Adrenal gland (tissue), 12 donors: ENCODE results near the gene SERF2. TPM values are rescaled to one million over a fixed set of nuclear protein-coding genes. Genes with fewer than 3 reads are reported as not detected.
"Not testable (repeated sequence)": the region's sequence is repeated elsewhere in the genome, so short reads cannot be mapped to it uniquely, and the experiment has no call there.

Experiments used
- DNase-seq, 7 donors: peaks; one replicate each; pipeline ENCODE4 v3.0.0-alpha.2; 2019 to 2020
- H3K27ac ChIP-seq, 5 donors: fragments of 200-600 bp; sonication (generic) in 4 of 5; 1 replicate in 3 of 5; 2 replicates in 2 of 5; pipeline versions ENCODE4 v1.5.1 to v1.8.0; 2016 to 2020; ENCODE audit warnings: mild to moderate bottlenecking in 1 of 5
- H3K27me3 ChIP-seq: fragments of 200-600 bp; 2 replicates; pipeline ENCODE4 v1.8.0; 2021
- H3K36me3 ChIP-seq, 2 donors: fragments of 200-600 bp; replicated peaks in 1 of 2; 1 replicate in 1 of 2; 2 replicates in 1 of 2; pipeline versions ENCODE4 v1.5.1 to v1.8.0; 2018 to 2022
- H3K4me1 ChIP-seq, 2 donors: fragments of 200-600 bp; replicated peaks in 1 of 2; 1 replicate in 1 of 2; 2 replicates in 1 of 2; pipeline versions ENCODE4 v1.5.1 to v1.8.0; 2018 to 2021
- H3K4me3 ChIP-seq, 4 donors: fragments of 200-600 bp; sonication (generic) in 3 of 4; one replicate each; pipeline ENCODE4 v1.5.1; 2016 to 2018
- H3K9me3 ChIP-seq, 3 donors: fragments of 200-600 bp; sonication (generic) in 1 of 3; replicated peaks in 1 of 3; 1 replicate in 2 of 3; 2 replicates in 1 of 3; pipeline versions ENCODE4 v1.5.1 to v1.8.0; 2016 to 2021
- CTCF ChIP-seq, 6 experiments: fragments of 450-650 bp in 4 of 6; fragments of 200-600 bp in 2 of 6; sonication (generic) in 1 of 6; IDR thresholded peaks; 1 replicate in 5 of 6; 2 replicates in 1 of 6; pipeline versions ENCODE4 v1.5.1 to v1.8.0; 2016 to 2021; ENCODE audit warnings: antibody characterized with exemption in 6 of 6, mild to moderate bottlenecking in 2 of 6, moderate library complexity in 1 of 6
- POLR2A ChIP-seq, 2 donors: fragments of 450-650 bp; IDR thresholded peaks; one replicate each; pipeline ENCODE4 v1.6.1; 2017; ENCODE audit warnings: antibody characterized with exemption in 2 of 2, mild to moderate bottlenecking in 2 of 2, moderate library complexity in 1 of 2
- WGBS, 4 donors: extraction: QIAGEN DNeasy Blood & Tissue Kit in 2 of 4; methylation state at CpG; one replicate each; pipeline versions ENCODE4 v1.1.5 to v1.1.7; 2013 to 2017; 5-methylcytosine and 5-hydroxymethylcytosine counted together
- intact Hi-C, 2 donors: fragments of 100-400 bp; cut with DNase I; formaldehyde crosslinking; loops; one replicate each; pipeline versions ENCODE4 v1.14.1 to v1.15.0; 2022 to 2023
- microRNA counts, 2 donors: library from miRNA; unstranded; fragments of <30 nt; microRNA quantifications; one replicate each; lab custom pipeline; 2016
- microRNA-seq, 3 donors: library from miRNA; unstranded; fragments of <30 nt; microRNA quantifications; one replicate each; pipeline ENCODE4, GENCODE V29; 2017 to 2020
- polyA plus RNA-seq, 3 donors: library from polyadenylated mRNA; stranded (reverse); fragments of 200-250 nt in 2 of 3; fragments of 350-450 nt in 1 of 3; fragmentation: Illumina TruSeq in 1 of 3; extraction: RNeasy Lipid Tissue Mini Kit (QIAGEN cat#74804) in 1 of 3; gene quantifications; one replicate each; pipeline ENCODE4 v1.2.3, GENCODE V29; 2013 to 2014
- small RNA-seq, 2 donors: library from RNA; depleted of rRNA; stranded (forward); fragments of <200 nt; gene quantifications; one replicate each; pipeline ENCODE3, GENCODE V24; 2016
- total RNA-seq, 9 donors: library from RNA; depleted of rRNA in 4 of 9; stranded (reverse); fragments of >200 nt in 4 of 9; fragments of 120-200 nt in 1 of 9; fragmentation: NEBNext Ultra II Directional in 1 of 9; extraction: Animal tissue kit (Norgen Biotek cat#: 25700) in 1 of 9; gene quantifications; one replicate each; pipeline versions ENCODE4 v1.1.0 to v1.2.4, GENCODE V29; 2013 to 2023
- donor health status: healthy with polysubstance abuse.
- donor health status: Bipolar disorder and iron deficiency.
- donor health status: DM: yes; HTN: yes; CAD: no.
- donor health status: DM: no; HTN: no; CAD: no.
- donor health status: DM: no; HTN: no; CAD: no.
- donor health status: DM: yes; HTN: yes; CAD: no.

Gene SERF2
- total and polyA plus RNA-seq, 12 donors: 897 to 5,418 (median 1,398) TPM

- H3K4me3 ChIP-seq: no peak overlapping the region
- no peak overlapping the region for H3K27ac ChIP-seq
- no peaks in the 10 kb centered on the region for H3K27me3 ChIP-seq
- H3K4me1 ChIP-seq: peaks cover 7 to 26% of the 10 kb centered on the region in 2 donors
- no peak for DNase-seq
- intact Hi-C loops: no loop called here
- H3K9me3 ChIP-seq: no peaks in the 10 kb centered on the region
- H3K36me3 ChIP-seq: no peaks in the 10 kb centered on the region
- 70 to 75% (median 73%) methylated on average over 6 of the region's 6 CpGs for WGBS, 4 donors
- TF ChIP-seq POLR2A (IDR thresholded peaks at IDR 0.05) (no peak), CTCF (IDR thresholded peaks at IDR 0.05) (no peak)
Observed at GRCh38 chr15:43828061-43828657, 36.0 kb downstream of the SERF2 start.

DNA sequence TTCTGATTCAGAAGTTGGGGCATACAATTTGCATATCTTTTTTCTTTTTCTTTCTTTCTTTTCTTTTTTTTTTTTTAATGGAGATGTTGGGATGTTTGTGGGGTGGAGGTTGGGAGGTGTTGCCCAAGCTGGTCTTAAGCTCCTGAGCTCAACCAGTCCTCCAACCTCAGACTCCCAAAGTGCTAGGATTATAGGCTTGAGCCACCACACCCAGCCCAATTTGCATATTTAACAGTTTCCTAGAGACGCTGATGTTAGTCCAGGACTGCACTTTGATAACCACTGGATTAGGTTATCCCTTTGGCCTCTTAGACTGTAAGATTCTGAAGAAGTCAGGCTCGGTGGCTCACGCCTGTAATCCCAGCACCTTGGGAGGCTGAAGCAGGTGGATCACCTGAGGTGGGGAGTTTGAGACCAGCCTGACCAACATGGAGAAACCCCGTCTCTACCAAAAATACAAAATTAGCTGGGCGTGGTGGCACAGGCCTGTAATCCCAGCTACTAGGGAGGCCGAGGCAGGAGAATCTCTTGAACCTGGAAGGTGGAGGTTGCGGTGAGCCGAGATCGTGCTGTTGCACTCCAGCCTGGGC lies 37.9 kb downstream of the SERF2 start:
- H3K27ac ChIP-seq, H3K4me3 ChIP-seq, DNase-seq, H3K9me3 ChIP-seq, intact Hi-C loops, H3K36me3 ChIP-seq, H3K27me3 ChIP-seq: not testable (repeated sequence)
- 96 to 99% (median 98%) methylated on average over 7 to 9 of the region's 9 CpGs for WGBS, 4 donors
- peaks cover 0 to 13% of the 10 kb centered on the region in 2 donors for H3K4me1 ChIP-seq

GRCh38 chr15:43830691-43831275 lies 38.7 kb downstream of the SERF2 start:
- peaks cover 0 to 11% of the 10 kb centered on the region in 2 donors for H3K4me1 ChIP-seq
- intact Hi-C loops, H3K9me3 ChIP-seq, DNase-seq, H3K4me3 ChIP-seq, H3K27me3 ChIP-seq, H3K27ac ChIP-seq, H3K36me3 ChIP-seq: not testable (repeated sequence)
- WGBS, 4 donors: 95 to 98% (median 97%) methylated on average over 9 of the region's 9 CpGs

- H3K4me1 ChIP-seq, DNase-seq, H3K27me3 ChIP-seq, intact Hi-C loops, H3K4me3 ChIP-seq, H3K36me3 ChIP-seq, H3K27ac ChIP-seq, H3K9me3 ChIP-seq: not testable (repeated sequence)
- 92 to 97% (median 95%) methylated on average over 14 of the region's 14 CpGs for WGBS, 4 donors
Observed at GRCh38 chr15:43831519-43832052, 39.5 kb downstream of the SERF2 start.

- H3K4me3 ChIP-seq, H3K4me1 ChIP-seq, H3K27me3 ChIP-seq, intact Hi-C loops, H3K36me3 ChIP-seq, H3K27ac ChIP-seq, DNase-seq, H3K9me3 ChIP-seq: not testable (repeated sequence)
- WGBS, 4 donors: 83 to 95% (median 92%) methylated on average over 6 of the region's 6 CpGs
Observed at GRCh38 chr15:43832485-43832884, 40.4 kb downstream of the SERF2 start.

GRCh38 chr15:43845421-43845820 lies 53.3 kb downstream of the SERF2 start:
- H3K9me3 ChIP-seq: no peaks in the 10 kb centered on the region
- no peak for DNase-seq
- no peaks in the 10 kb centered on the region for H3K27me3 ChIP-seq
- H3K36me3 ChIP-seq: no peaks in the 10 kb centered on the region
- intact Hi-C loops: no loop called here
- H3K27ac ChIP-seq: no peak overlapping the region
- H3K4me3 ChIP-seq: no peak overlapping the region
- no peaks in the 10 kb centered on the region for H3K4me1 ChIP-seq
- no peak for TF ChIP-seq CTCF (IDR thresholded peaks at IDR 0.05)
- no peak for TF ChIP-seq POLR2A (IDR thresholded peaks at IDR 0.05)

MicroRNAs encoded within 50 kb of the gene (microRNA counts, 767-probe panel; counts per million panel counts)
- microRNA hsa-miR-1282 (lab: Ali Mortazavi, UCI): 0 counts per million in 2 donors

Small RNA genes lying within 50 kb of the gene (microRNA-seq; reads per million reads assigned to microRNA genes)
- 0 to 0.85 (median 0) reads per million in 3 donors for gene MIR1282

Small RNA genes lying within 50 kb of the gene (small RNA-seq; reads per million reads assigned to genes)
- 0 reads per million in 2 donors for gene MIR1282

Other genes starting within 250 kb of the SERF2 start
- 10 to 100 TPM; 15.6 to 63.8 (median 34.7) TPM for gene PPIP5K1, start 202.1 kb upstream of the SERF2 start, total RNA-seq
- gene PPIP5K1, start 202.1 kb upstream of the SERF2 start, polyA plus RNA-seq: 10 to 100 TPM; 15.4 to 28.1 (median 27.4) TPM
- gene CKMT1B, start 198.3 kb upstream of the SERF2 start, total RNA-seq: 1 to 10 TPM in 7 of 9 donors, under 1 TPM in 1, not detected in 1; 0.31 to 3.9 (median 1.2) TPM
- gene CKMT1B, start 198.3 kb upstream of the SERF2 start, polyA plus RNA-seq: 1 to 10 TPM; 2.9 to 6.1 (median 4.7) TPM
- under 1 TPM; 0.09 to 0.88 (median 0.39) TPM for gene STRC, start 173.5 kb upstream of the SERF2 start, total RNA-seq
- 1 to 10 TPM in 2 of 3 donors, not detected in 1; 2.1 to 2.6 TPM for gene STRC, start 173.5 kb upstream of the SERF2 start, polyA plus RNA-seq
- gene CATSPER2, start 143.5 kb upstream of the SERF2 start, total RNA-seq: 1 to 10 TPM in 6 of 9 donors, under 1 TPM in 3; 0.42 to 6.8 (median 2.6) TPM
- 10 to 100 TPM in 2 of 3 donors, 1 to 10 TPM in 1; 2.3 to 34.7 (median 10.5) TPM for gene CATSPER2, start 143.5 kb upstream of the SERF2 start, polyA plus RNA-seq
- gene CKMT1A, start 98.5 kb upstream of the SERF2 start, total RNA-seq: 1 to 10 TPM in 8 of 9 donors, under 1 TPM in 1; 0.55 to 5.0 (median 1.7) TPM
- 1 to 10 TPM; 3.5 to 5.3 (median 3.6) TPM for gene CKMT1A, start 98.5 kb upstream of the SERF2 start, polyA plus RNA-seq
- 100 to 1,000 TPM; 105 to 567 (median 231) TPM for gene PDIA3, start 45.9 kb upstream of the SERF2 start, total RNA-seq
- gene PDIA3, start 45.9 kb upstream of the SERF2 start, polyA plus RNA-seq: 100 to 1,000 TPM in 2 of 3 donors, 10 to 100 TPM in 1; 92.7 to 727 (median 172) TPM
- gene ELL3, start 15.4 kb upstream of the SERF2 start, total RNA-seq: 10 to 100 TPM in 1 of 9 donors, 1 to 10 TPM in 8; 1.2 to 66.8 (median 5.1) TPM
- 1 to 10 TPM; 2.8 to 3.5 (median 3.2) TPM for gene ELL3, start 15.4 kb upstream of the SERF2 start, polyA plus RNA-seq
- gene SERINC4, start 7.9 kb downstream of the SERF2 start, total RNA-seq: under 1 TPM in 1 of 9 donors, not detected in 8; 0.22 TPM
- gene SERINC4, start 7.9 kb downstream of the SERF2 start, polyA plus RNA-seq: under 1 TPM; 0.18 to 0.48 (median 0.30) TPM
- 10 to 100 TPM in 7 of 9 donors, 1 to 10 TPM in 2; 3.7 to 31.5 (median 22.7) TPM for gene HYPK, start 8.3 kb downstream of the SERF2 start, total RNA-seq
- 10 to 100 TPM; 11.9 to 24.2 (median 17.2) TPM for gene HYPK, start 8.3 kb downstream of the SERF2 start, polyA plus RNA-seq
- gene MFAP1, start 32.4 kb downstream of the SERF2 start, total RNA-seq: 10 to 100 TPM; 18.1 to 57.2 (median 31.1) TPM
- 10 to 100 TPM in 2 of 3 donors, 1 to 10 TPM in 1; 9.5 to 68.0 (median 18.6) TPM for gene MFAP1, start 32.4 kb downstream of the SERF2 start, polyA plus RNA-seq
- 1 to 10 TPM in 8 of 9 donors, under 1 TPM in 1; 0.91 to 8.2 (median 2.1) TPM for gene WDR76, start 34.7 kb downstream of the SERF2 start, total RNA-seq
- gene WDR76, start 34.7 kb downstream of the SERF2 start, polyA plus RNA-seq: 1 to 10 TPM in 1 of 3 donors, under 1 TPM in 2; 0.74 to 2.8 (median 0.80) TPM